MV-4-11 (cell line): ENCODE data around the gene SIX6.
"Not testable (repeated sequence)": the region's sequence is repeated elsewhere in the genome, so short reads cannot be mapped to it uniquely, and the experiment has no call there.

Experiments
- DNase-seq: peaks from one replicate; lab custom pipeline; 2025; lab: John Stamatoyannopoulos, UW

SIX6 gene

DNA sequence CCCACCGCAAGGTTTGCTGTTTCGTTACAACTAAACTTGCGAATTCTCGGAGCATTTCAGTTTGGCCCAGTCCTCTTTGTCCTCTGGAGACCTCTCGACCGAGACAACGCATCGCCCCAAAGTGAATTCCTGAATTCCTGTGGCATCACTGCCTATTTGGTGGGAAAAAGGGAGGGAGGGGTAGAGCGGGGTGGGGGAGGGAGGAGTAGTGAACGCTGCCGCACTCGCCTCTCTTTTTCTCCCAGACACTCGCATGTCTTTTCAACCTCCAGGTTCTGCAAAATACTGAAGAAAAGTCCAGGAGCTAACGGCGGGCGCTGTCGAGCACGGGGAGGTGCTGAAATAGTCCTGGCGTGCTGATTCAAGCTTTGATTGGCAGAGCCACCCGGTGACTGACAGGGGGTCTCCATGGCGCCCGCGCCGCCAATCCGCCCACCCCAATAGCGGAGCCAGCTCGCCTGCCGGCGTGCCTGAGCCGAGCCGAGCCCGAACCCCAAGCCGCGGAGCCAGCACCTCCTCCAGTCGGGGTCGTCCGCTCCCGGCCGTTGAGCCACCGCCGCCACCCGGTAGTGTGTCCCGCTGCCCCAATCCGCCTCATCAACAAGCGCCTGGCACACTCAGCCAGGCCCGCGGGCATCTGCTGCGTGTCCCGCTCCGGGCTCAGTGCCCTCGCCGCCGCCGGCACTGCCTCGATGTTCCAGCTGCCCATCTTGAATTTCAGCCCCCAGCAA lies at the start of gene SIX6:
Gene SIX6, plus strand, starts transcription at position 440 of the 731 bp plus-strand sequence. Its CDS starts 253 bp downstream, at position 693.
- DNase-seq: no peak

DNA sequence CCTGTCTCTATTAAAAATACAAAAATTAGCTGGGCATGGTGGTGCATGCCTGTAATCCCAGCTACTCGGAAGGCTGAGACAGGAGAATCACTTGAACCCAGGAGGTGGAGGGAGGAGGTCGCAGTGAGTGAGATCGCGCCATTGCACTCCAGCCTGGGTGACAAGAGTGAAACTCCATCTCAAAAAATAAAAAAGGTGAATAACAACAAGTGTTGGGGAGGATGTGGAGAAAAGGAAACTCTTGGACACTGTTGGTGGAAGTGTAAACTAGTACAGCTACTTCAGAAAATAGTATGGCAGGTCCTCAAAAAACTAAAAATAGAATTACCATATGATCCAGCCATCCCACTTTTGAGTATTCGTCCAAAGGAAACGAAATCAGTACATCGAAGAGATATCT lies 28.7 kb upstream of the SIX6 start:
- DNase-seq: not testable (repeated sequence)

DNA sequence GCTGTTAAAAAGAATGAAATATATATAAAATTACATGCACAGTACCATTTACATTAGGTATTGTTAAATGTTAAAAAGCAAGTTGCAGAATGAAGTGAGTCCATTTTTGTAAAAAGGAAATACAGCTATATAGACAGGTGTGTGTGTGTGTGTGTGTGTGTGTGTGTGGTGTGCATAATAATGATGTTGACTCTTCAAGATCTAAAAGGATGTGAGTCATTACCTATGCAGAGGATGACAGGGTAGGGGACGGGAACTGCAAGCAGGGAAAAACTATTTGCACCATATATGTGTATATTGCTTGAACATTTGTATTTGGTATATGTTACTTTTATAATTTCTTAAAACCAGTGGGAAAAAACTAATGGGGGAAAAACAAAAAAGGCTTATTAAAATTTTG lies 26.2 kb upstream of the SIX6 start:
- no peak for DNase-seq

DNA sequence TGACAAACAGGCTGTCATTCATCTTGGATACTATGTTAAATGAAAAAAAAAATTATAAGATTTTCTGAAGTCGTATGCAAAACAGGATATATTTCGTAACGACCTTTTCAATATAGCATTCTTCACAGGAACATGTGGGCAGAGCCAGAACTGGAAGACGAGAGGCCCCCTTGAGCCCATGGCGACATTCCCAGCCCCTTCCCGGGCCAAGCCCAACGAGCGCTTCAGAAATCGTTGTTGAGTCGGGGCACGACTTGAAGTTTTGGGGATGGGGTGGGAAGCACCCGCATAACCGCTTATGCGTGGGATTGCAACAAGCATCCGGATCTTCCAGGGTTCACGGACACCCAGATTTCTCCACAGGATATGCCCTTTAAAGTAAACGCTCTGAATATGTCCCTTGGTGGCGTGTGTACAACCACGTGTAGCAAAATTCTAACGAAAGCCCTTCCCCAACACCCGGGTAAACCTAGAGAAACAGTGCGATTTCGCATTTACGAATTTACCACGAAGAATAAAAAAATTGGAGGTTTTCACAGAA lies 23.8 kb upstream of the SIX6 start:
- DNase-seq: no peak

DNA sequence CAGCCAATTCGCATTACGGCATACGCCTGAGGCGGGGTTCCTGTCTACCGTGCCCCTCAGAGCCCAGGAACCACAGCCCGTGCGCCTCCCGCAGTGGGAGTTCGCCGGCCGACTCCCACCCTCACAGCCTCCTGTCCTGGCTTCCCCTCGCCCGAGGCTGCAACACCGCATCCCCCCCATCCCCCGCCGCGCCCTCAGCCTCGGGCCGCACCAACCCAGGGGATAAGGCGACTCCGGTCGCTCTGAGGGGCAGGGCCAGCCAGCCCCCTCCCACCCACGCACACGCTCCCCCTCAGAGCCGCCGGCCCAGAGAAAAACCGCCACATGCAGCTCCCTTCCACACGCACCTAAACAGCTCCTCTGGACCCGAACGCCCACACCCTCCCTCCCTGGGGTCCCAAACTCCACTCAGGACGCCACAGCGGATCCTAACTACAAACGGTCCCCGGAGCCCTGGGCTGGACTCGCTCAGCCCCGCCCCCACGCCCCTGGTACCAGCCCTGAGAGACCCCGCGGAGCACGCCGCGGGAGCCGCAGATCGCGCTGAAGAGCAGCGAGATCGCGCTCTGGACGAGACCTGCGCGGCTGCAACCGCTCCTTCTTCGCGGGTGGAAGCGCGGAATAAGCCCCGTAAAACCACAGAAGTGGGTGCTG lies 23.2 kb upstream of the SIX6 start, which contains the start of gene C14orf39:
Gene C14orf39, minus strand, starts transcription at position 466 of the 654 bp plus-strand sequence. CDS start 985 bp downstream, outside the sequence.
- DNase-seq: no peak

DNA sequence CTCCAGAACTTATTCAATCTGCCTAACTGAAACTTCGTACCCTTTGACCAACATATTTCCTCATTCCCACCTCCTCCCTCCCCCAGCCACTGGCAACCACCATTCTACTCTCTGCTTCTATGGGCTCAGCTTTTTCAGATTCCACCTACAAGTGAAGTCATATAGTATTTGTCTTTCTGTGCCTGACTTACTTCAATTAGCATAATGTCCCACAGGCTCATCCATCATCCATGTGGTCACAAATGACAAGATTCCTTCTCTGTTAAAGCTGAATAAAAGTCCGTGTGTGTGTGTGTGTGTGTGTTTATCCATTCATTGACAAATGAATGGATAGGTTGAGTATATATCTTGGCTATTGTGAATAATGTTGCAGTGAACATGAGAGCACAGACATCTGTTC lies 21.7 kb upstream of the SIX6 start:
- DNase-seq: no peak

DNA sequence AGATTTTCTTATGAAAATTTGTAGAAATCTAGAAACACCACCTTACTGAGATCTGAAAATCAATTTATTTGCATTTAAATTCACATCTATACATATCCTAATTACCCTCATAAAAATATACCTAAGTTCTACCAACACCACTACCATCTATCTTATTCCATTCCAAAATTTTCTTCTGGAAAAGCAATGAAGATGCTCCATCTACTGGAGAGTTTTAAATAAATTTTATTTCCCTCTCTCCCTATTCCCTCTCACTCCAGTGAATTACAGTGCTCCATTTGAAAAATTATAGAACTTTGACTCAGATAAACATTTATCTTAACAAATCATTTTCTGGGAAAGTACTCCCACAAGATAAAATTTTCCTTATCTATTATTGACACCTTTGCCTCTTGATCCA lies 20.8 kb upstream of the SIX6 start:
- no peak for DNase-seq

DNA sequence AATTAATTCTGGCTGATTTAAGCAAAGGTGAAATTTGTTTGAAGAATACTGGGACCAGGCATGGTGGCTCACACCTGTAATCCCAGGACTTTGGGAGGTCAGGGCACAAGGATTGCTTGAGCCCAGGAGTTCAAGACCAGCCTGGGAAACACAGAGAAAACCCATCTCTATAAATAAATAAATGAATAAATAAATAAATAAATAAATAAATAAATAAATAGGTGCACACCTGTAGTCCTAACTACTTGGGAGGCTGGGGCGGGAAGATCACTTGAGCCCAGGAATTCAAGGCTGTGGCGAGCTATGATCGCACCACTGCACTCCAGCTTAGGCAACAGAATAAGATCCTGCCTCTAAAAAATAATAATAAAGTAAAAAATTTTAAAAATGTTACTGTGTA lies 18.7 kb upstream of the SIX6 start:
- no peak for DNase-seq

DNA sequence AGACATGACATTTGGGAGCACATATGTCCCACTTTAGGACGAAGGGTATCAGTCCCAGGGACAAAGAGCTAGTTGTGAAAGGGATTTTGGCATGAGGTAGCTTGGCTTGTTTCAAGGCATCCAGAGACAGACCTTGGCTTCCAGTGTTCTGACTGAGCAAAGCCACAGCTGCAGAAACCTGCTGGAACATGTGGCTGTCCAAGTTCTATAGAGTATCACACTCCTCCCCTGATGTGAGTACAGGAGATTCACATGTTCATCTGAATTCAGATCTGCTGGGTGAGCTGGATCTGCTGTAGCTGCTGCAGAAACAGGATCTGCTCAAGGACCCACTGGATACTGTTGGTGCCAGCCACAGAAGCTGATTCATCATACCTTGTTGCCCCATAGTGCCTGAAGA lies 13.0 kb upstream of the SIX6 start:
- DNase-seq: no peak

DNA sequence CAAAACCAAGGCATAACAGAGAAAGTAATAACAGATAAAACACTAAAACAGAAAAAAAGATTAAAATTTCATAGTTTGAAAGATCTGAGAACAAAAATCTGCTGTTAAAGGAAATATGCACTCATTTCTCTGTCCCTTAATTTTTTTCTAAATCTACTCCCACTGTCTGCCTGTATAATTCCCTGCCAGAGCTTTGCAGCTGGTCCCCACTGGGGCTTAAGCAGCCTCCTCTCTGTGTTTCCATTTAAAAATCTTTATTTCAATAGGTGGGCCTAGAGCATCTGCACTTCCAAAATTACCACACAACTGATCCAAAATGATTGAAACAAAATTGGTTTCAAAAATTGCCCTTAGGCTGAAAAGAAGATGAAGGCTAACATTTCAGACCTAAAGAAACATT lies 6.4 kb upstream of the SIX6 start:
- no peak for DNase-seq

DNA sequence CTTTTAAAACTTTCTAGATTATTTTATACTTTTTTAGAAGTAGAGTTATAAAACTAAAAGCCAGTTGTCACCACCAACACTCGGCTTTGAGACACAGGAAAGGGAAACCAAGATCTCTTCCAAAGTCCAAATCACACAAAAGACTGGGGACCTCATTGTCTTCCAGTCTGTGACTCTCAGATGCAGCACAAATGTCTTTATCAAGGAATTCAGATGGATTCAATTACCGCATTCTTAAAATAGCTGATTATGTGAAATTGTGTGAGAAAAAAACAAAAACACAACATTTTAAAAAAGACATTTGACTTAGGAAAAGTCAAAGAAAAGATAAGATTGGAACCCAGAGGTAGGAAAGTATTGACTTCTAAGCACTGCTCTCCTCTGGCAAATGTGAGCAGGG lies 3.5 kb upstream of the SIX6 start:
- no peak for DNase-seq

DNA sequence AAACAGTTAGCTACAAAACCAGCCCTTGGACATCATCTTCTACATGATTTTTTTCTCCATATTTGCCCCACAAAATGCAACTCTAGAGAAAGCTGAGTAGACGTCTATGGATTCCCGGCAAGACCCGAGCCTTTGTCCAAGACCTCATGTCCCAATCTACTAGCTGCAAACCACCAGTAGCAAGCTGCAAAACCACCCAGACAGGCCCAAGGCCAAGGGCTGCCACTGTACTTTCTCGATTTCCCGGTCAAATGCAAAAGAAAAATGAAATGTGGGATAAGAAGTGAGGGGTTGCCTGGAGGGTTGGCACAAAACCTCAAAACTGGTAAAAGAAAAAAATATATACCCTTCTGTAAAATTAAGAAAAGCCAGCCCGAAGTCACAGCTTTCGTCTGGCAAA lies 2.9 kb upstream of the SIX6 start:
- DNase-seq: no peak

DNA sequence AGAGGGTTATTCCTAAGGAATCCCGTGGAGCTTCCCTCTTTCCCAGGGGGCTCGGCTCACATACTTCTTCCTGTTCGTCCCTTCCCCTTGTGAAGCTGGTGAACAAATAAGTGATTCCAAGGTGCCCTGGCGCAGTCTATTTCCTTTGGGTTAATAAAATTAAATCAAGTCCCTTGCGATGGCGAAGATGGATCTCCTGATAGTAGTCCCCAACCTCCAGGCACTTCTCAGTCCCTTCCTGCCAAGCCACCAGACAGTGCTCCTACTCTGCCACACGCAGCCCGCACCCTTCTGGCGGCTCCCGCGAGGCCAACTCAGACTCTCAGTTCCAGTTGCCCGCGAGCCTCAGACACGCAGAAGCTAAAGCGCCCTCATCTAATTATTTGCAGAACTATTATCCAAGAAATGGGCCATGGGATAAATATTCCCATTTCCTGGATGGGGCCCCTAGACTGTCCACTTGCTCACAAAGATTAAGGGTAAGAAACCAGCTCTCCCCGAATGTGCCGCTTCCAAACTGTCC lies 2.4 kb upstream of the SIX6 start:
- DNase-seq: no peak

DNA sequence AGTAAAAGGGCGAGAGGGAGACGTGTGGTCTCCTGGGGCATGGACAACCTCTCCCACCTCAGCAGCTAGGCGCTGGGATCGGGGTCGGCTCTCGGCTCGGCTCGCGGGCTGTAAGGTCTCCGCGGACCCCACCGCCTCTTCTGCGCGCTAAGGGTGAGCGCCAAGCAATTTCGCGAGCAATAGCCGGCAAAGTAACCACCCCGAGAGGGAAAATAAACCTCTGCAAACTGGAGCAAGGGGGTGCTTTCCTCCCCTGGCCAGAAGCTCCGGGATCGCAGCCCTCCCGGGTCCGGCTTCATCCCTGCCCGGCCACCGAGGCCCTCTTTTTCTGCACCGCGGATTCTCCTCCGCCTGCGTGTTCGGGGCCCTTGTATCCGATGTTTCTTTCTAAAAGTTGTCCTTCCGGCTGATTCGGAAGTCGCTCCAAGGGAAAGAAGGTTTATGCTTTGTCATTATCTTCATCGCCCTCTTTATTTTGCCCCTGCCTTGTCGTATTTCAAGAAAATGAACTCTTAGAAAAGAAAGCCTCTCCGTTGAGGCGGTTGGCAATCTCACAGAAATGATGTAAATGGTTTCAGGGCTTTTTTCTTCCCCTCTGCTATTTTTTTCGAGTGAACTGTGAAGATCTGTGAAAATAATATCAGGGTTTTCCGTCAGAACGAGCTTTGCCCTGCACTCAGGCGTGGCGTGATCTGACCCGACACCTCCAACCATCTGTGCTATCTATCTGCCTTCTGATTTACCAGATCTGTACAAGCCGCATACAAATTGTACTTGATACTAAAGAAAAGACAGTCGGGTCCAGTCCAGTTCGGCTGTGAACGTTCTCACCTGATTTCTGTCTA lies 1.7 kb upstream of the SIX6 start:
- DNase-seq: no peak

DNA sequence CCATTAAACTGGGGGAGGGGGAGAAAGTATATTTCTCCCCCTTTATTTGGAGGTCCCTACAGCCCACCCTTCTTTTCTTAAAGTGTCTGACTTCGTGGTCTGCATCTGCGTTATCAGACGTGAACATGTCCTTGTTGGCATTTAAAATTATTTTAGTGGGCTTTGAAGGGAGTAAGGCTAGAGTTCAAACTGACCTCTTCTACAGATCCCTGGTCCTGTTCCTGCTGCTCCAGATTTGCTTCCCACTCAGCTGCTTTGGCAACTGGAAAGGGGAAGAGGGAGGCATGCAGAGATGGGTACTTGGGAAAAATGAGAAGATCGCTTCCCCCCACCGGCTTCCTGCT lies 611 bp upstream of the SIX6 start:
- no peak for DNase-seq

DNA sequence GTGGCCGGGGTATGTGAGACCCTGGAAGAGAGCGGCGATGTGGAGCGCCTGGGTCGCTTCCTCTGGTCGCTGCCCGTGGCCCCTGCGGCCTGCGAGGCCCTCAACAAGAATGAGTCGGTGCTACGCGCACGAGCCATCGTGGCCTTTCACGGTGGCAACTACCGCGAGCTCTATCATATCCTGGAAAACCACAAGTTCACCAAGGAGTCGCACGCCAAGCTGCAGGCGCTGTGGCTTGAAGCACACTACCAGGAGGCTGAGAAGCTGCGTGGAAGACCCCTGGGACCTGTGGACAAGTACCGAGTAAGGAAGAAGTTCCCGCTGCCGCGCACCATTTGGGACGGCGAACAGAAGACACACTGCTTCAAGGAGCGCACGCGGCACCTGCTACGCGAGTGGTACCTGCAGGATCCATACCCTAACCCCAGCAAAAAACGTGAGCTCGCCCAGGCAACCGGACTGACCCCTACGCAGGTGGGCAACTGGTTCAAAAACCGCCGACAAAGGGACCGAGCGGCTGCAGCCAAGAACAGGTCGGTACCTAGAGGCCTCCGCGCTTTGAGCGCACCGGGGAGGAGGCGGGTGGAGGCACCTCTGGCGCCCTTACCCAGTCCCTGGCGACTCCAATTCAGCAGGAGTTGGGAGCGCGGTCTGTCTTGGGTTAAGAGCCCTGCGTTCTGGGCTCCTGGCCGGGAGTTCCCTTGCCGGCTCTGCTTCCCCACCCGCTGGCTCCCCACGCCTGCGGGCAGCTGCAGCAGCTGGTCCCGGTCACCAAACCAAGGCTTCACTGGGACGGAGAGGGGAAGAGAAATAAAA lies 700 bp downstream of the SIX6 start:
- no peak for DNase-seq

DNA sequence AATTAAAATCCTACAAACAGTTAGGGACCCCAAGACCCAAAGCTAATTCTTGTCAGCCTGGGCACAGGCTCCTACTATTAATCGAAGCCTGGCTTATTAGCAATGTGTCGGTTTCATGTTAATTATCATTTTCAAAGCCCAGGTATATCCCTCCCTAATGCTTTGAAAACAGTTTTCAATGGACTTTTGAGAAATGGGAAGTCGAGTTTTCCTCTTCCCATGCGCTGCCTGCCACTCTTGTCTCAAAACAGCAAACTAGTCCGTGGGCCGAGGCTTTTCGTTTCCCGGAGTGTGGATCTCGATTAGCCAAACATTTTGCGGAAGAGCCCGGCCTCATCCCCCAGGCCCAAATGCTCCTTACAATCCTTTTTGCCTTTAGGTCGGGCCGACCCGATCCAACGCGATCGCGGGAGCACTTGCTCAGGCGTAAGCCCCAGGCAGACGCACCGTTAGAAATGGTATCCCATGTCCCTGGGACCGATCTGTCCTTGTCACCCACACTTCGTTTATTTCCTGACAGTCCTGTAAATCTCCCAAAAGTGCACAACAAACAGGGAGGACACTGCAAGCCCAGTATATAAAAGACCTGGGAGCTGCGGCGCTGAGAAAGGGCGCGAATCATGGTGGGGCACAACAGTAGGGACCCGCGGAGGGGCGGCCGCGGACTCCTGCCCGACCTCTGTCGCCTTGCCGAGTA lies 1.5 kb downstream of the SIX6 start:
- DNase-seq: no peak

DNA sequence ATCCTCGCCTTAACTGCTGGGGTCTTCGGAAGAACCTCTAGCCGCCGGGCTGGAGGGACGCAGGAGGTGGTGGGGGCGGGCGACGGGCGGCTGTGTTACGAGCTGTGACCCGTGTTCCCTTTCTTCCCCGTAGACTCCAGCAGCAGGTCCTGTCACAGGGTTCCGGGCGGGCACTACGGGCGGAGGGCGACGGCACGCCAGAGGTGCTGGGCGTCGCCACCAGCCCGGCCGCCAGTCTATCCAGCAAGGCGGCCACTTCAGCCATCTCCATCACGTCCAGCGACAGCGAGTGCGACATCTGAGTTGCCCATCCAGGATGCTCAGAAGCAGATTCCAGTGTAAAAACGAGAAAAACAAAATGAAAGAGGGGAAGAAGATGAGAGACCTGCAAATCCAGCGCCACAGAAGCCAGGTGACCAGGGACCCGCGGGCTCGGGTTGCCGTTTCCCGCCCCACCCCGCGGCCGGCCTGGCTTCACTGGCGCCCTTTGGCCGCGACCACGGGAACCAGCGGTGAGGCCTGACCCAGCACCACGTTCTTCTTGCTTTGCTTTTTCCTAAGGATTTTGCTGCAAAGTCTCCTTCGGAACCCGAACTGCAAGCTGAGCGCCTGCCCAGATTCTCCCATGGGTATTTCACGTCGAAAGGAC lies 2.1 kb downstream of the SIX6 start:
- no peak for DNase-seq

DNA sequence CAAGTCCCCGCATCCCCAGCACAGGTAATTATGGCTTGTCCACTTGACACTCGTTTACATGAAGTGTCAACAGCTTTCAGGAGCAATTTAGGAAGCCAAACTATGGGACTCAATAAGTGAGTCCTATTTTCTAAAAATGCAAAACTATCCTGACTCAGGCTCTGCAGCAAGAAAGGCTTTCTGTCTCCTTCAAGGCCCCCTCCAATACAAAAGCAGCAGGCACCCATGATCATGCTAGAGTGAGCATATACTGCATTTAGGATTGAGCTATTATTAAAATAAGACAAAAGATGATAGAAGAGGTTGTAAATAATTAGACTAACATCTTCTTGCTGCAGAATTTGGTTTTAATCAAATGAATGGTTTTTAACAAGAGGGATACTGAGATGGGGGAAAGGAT lies 3.2 kb downstream of the SIX6 start:
- no peak for DNase-seq

DNA sequence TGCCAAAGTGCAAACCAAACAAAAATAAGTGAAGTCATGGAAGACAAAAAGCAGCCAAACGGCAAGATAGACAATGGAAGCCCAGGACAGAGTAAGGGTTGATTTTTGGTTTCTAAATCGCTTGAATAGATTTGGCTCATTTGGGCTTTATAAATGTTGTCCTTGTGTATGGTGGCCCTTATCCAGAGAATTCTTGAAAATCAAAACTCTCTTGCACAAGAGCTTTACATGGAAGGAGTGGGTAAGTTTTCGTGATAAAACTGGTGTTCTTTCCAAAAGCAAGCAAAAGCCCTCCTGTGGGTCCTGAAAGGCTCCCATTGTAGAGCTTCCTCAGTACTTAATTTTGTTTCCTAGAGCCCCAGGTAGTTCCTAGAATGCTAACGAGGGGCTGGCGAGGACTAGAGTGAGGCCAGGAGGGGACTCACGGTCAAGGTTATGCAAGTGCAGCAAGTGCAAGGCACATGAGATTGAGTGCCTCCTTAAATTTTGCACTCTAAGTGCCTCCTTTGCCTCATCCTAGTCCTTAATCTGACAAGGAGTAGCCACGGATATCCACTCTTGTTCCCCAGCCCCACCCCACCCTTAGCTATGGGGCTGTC lies 4.1 kb downstream of the SIX6 start:
- no peak for DNase-seq
